Endodermal cell (in vitro differentiated cells): ENCODE measurements around the gene CLSTN2. TPM values are rescaled to one million over a fixed set of nuclear protein-coding genes. Genes with fewer than 3 reads are reported as not detected.

Experiments used
- DNase-seq: peaks from one replicate; pipeline ENCODE4 v3.0.0-alpha.2; 2017
- H3K27ac ChIP-seq: 2 replicates; pipeline ENCODE4 v1.5.1; 2013; ENCODE audit warnings: mild to moderate bottlenecking, low read depth, low read length, moderate library complexity
- H3K27me3 ChIP-seq: 2 replicates; pipeline ENCODE4 v1.6.1; 2013; ENCODE audit warnings: mild to moderate bottlenecking, low read length, moderate library complexity; ENCODE audit not compliant: insufficient read depth, control insufficient read depth, poor library complexity, severe bottlenecking
- H3K36me3 ChIP-seq: 2 replicates; pipeline ENCODE4 v1.7.0; 2013; ENCODE audit warnings: mild to moderate bottlenecking, low read length, moderate library complexity; ENCODE audit not compliant: control insufficient read depth, insufficient read depth
- H3K4me1 ChIP-seq: one replicate; pipeline ENCODE4 v1.7.0; 2013; ENCODE audit warnings: low read length; ENCODE audit not compliant: control insufficient read depth, insufficient read depth
- H3K4me3 ChIP-seq: 2 replicates; pipeline ENCODE4 v1.5.1; 2013; ENCODE audit warnings: mild to moderate bottlenecking, low read length, moderate library complexity
- H3K9ac ChIP-seq: 2 replicates; pipeline ENCODE4 v1.6.1; 2013; ENCODE audit warnings: mild to moderate bottlenecking, low read length, moderate library complexity; ENCODE audit not compliant: poor library complexity, severe bottlenecking; ENCODE audit errors: extremely low read depth
- H3K9me3 ChIP-seq: 2 replicates; pipeline ENCODE4 v1.6.1; 2013; ENCODE audit warnings: mild to moderate bottlenecking, low read length, moderate library complexity; ENCODE audit not compliant: control insufficient read depth
- H3K27ac Mint-ChIP-seq: 2 replicates; pipeline ENCODE4 v1.8.0; 2020; ENCODE audit warnings: mixed read lengths
- H3K27me3 Mint-ChIP-seq: 2 replicates; pipeline ENCODE4 v1.8.0; 2021; ENCODE audit warnings: mild to moderate bottlenecking, mixed read lengths; ENCODE audit not compliant: insufficient read depth
- H3K36me3 Mint-ChIP-seq: 2 replicates; pipeline ENCODE4 v1.8.0; 2020; ENCODE audit warnings: low read depth, mixed read lengths
- H3K4me1 Mint-ChIP-seq: 2 replicates; pipeline ENCODE4 v1.8.0; 2020; ENCODE audit warnings: mixed read lengths
- H3K4me3 Mint-ChIP-seq: 2 replicates; pipeline ENCODE4 v1.8.0; 2020; ENCODE audit warnings: mild to moderate bottlenecking, moderate library complexity, mixed read lengths
- H3K9me3 Mint-ChIP-seq: 2 replicates; pipeline ENCODE4 v1.8.0; 2020; ENCODE audit warnings: mild to moderate bottlenecking, mixed read lengths
- CTCF ChIP-seq: fragments of 200-600 bp; sonication (generic); conservative IDR thresholded peaks from 2 replicates; pipeline ENCODE4 v1.5.0; 2021; ENCODE audit warnings: antibody characterized with exemption, mild to moderate bottlenecking
- WGBS, 2 experiments: methylation state at CpG; one replicate each; pipeline versions ENCODE4 v1.1.5 to v1.1.7; 2013; ENCODE audit warnings: missing lambda C conversion rate in 2 of 2, mixed read lengths in 1 of 2; ENCODE audit not compliant: insufficient coverage in 1 of 2, insufficient read length in 1 of 2; 5-methylcytosine and 5-hydroxymethylcytosine counted together
- total RNA-seq, 2 donors: library from RNA; stranded (reverse); fragmentation: NEBNext Ultra II Directional in 1 of 2; extraction: Animal tissue kit (Norgen Biotek cat#: 25700) in 1 of 2; gene quantifications; 2 replicates in 1 of 2; 3 replicates in 1 of 2; pipeline ENCODE4 v1.2.1, GENCODE V29; 2021

The CLSTN2 gene
- total RNA-seq, 2 donors from 2014 or later, result 0.13 to 0.42 TPM

- H3K27me3 Mint-ChIP-seq, result peaks cover 78% of the 10 kb centered on the region
- Histone ChIP-seq H3K27ac (no peak overlapping the region), H3K27me3 (peaks cover 61% of the 10 kb centered on the region), H3K36me3 (no peaks in the 10 kb centered on the region), H3K4me3 (no peak overlapping the region), H3K9me3 (no peaks in the 10 kb centered on the region), H3K4me1 (no peaks in the 10 kb centered on the region), H3K9ac (no peak overlapping the region)
- H3K4me3 Mint-ChIP-seq, result no peak overlapping the region
- no peaks in the 10 kb centered on the region for H3K36me3 Mint-ChIP-seq
- no peak overlapping the region for H3K27ac Mint-ChIP-seq
- no peaks in the 10 kb centered on the region for H3K9me3 Mint-ChIP-seq
- H3K4me1 Mint-ChIP-seq, result peaks cover 10% of the 10 kb centered on the region
- no peak for TF ChIP-seq CTCF
- DNase-seq, result no peak
- 75% methylated on average over 1 of the region's 1 CpG; no CpG with 5 or more reads in 1 of the 2 experiments for WGBS, 2 experiments
Measured at GRCh38 chr3:139940622-139941021, 5.6 kb downstream of the CLSTN2 start.

GRCh38 chr3:139941580-139941979 lies 6.6 kb downstream of the CLSTN2 start:
- no peak for DNase-seq

GRCh38 chr3:139944256-139944910 lies 9.4 kb downstream of the CLSTN2 start:
- WGBS, 2 experiments, result 88 to 93% methylated on average over 7 of the region's 7 CpGs
- no peaks in the 10 kb centered on the region for H3K36me3 ChIP-seq
- no peak overlapping the region for H3K4me3 ChIP-seq
- no peak overlapping the region for H3K27ac ChIP-seq
- Mint-ChIP-seq H3K27ac (no peak overlapping the region), H3K9me3 (no peaks in the 10 kb centered on the region), H3K36me3 (no peaks in the 10 kb centered on the region), H3K27me3 (peaks cover 54% of the 10 kb centered on the region), H3K4me3 (no peak overlapping the region), H3K4me1 (no peaks in the 10 kb centered on the region)
- no peaks in the 10 kb centered on the region for H3K9me3 ChIP-seq
- H3K9ac ChIP-seq, result no peak overlapping the region
- no peaks in the 10 kb centered on the region for H3K4me1 ChIP-seq
- DNase-seq, result no peak
- peaks cover 49% of the 10 kb centered on the region for H3K27me3 ChIP-seq
- TF ChIP-seq CTCF, result no peak

More at GRCh38 chr3:139941580-139941979, 6.6 kb downstream of the CLSTN2 start:
- Histone ChIP-seq H3K4me3 (no peak overlapping the region), H3K27ac (no peak overlapping the region), H3K36me3 (no peaks in the 10 kb centered on the region), H3K27me3 (peaks cover 51% of the 10 kb centered on the region), H3K4me1 (no peaks in the 10 kb centered on the region), H3K9me3 (no peaks in the 10 kb centered on the region), H3K9ac (no peak overlapping the region)
- Mint-ChIP-seq H3K27me3 (peaks cover 72% of the 10 kb centered on the region), H3K4me3 (no peak overlapping the region), H3K9me3 (no peaks in the 10 kb centered on the region), H3K4me1 (no peaks in the 10 kb centered on the region), H3K36me3 (no peaks in the 10 kb centered on the region), H3K27ac (no peak overlapping the region)
- 95 to 100% methylated on average over 2 to 4 of the region's 4 CpGs for WGBS, 2 experiments
- no peak for TF ChIP-seq CTCF
